GM12878 (cell line): ENCODE data around the gene IL32. TPM values are rescaled to one million over a fixed set of nuclear protein-coding genes. Genes with fewer than 3 reads are reported as not detected.

Experiments
- BHLHE40 ChIP-seq, 2 experiments: fragments of 450-650 bp in 1 of 2; IDR thresholded peaks; 2 replicates each; pipeline ENCODE4 v1.6.1; 2011 to 2017; ENCODE audit warnings: low read depth in 2 of 2, borderline replicate concordance in 1 of 2, improper control_type of control experiment in 1 of 2, low read length in 1 of 2, mild to moderate bottlenecking in 1 of 2
- HCFC1 ChIP-seq: fragments of 150-350 bp; IDR thresholded peaks from 2 replicates; pipeline ENCODE4 v1.6.1; 2014; ENCODE audit warnings: low read length
- IKZF2 ChIP-seq, 2 experiments: fragments of 450-650 bp; IDR thresholded peaks; 2 replicates each; pipeline ENCODE4 v1.6.1; 2017; ENCODE audit warnings: mild to moderate bottlenecking in 2 of 2, moderate library complexity in 2 of 2
- KLF5 ChIP-seq: fragments of 450-650 bp; IDR thresholded peaks from 2 replicates; pipeline ENCODE4 v1.6.1; 2014; ENCODE audit warnings: mild to moderate bottlenecking; ENCODE audit not compliant: partially characterized antibody
- MEF2A ChIP-seq: IDR thresholded peaks from 2 replicates; pipeline ENCODE4 v1.6.1; 2011; ENCODE audit warnings: low read depth, mild to moderate bottlenecking, low read length, moderate library complexity; ENCODE audit not compliant: insufficient read depth
- MTA2 ChIP-seq: fragments of 450-650 bp; IDR thresholded peaks from 2 replicates; pipeline ENCODE4 v1.6.1; 2016; ENCODE audit warnings: low read depth, mild to moderate bottlenecking, moderate library complexity
- MXI1 ChIP-seq: fragments of 150-350 bp; IDR thresholded peaks from 2 replicates; pipeline ENCODE4 v1.6.1; 2011; ENCODE audit warnings: low read depth, mild to moderate bottlenecking, inconsistent platforms, low read length, improper control_type of control experiment
- MYB ChIP-seq: fragments of 150-350 bp; IDR thresholded peaks from 2 replicates; pipeline ENCODE4 v1.6.1; 2014; ENCODE audit warnings: mild to moderate bottlenecking, low read depth, low read length, borderline replicate concordance
- POU2F2 ChIP-seq: IDR thresholded peaks from 3 replicates; pipeline ENCODE4 v1.6.1; 2011; ENCODE audit warnings: low read depth, mild to moderate bottlenecking, low read length, borderline replicate concordance
- RBBP5 ChIP-seq: fragments of 200-600 bp; sonication (generic); conservative IDR thresholded peaks from 2 replicates; pipeline ENCODE4 v1.6.1; 2016
- RUNX3 ChIP-seq: IDR thresholded peaks from 2 replicates; pipeline ENCODE4 v1.6.1; 2012; ENCODE audit warnings: low read length, inconsistent platforms
- TCF12 ChIP-seq: IDR thresholded peaks from 2 replicates; pipeline ENCODE4 v1.6.1; 2011; ENCODE audit warnings: low read depth, mild to moderate bottlenecking, low read length
- WRNIP1 ChIP-seq: IDR thresholded peaks from 2 replicates; pipeline ENCODE4 v1.6.1; 2011; ENCODE audit warnings: low read depth, low read length, improper control_type of control experiment, borderline replicate concordance
- polyA plus RNA-seq, 11 experiments: library from polyadenylated mRNA; depleted of rRNA in 4 of 11; unstranded in 6 of 11; stranded (reverse) in 5 of 11; fragments of >200 nt; fragmentation: Nextera tagmentation in 4 of 11; fragmentation: Illumina TruSeq in 1 of 11; extraction: Ambion mirVana in 4 of 11; extraction: Trizol in 1 of 11; gene quantifications; 1 replicate in 1 of 11; 2 replicates in 10 of 11; pipeline versions ENCODE4 v1.2.1 to v1.2.3, GENCODE V29; 2011 to 2016; ENCODE audit warnings: inconsistent platforms in 2 of 11, missing spikeins in 2 of 11, low read depth in 1 of 11
- total RNA-seq, 4 experiments: library from RNA; depleted of rRNA in 3 of 4; stranded (reverse); fragments of >200 nt in 3 of 4; fragmentation: Illumina TruSeq in 1 of 4; extraction: Trizol in 1 of 4; gene quantifications; 2 replicates each; pipeline versions ENCODE4 v1.2.1 to v1.2.3, GENCODE V29; 2013 to 2021
- TF ChIP-seq, protein P1 (sequence below): fragments of 450-650 bp; IDR thresholded peaks from 2 replicates; pipeline ENCODE4 v1.6.1; 2016; ENCODE audit warnings: mild to moderate bottlenecking, moderate library complexity, borderline replicate concordance
- TF ChIP-seq, protein P2 (sequence below): fragments of 450-650 bp; IDR thresholded peaks from 2 replicates; pipeline ENCODE4 v1.6.1; 2017; ENCODE audit warnings: mild to moderate bottlenecking, moderate library complexity
- TF ChIP-seq, protein P3 (sequence below): fragments of 450-650 bp; formaldehyde crosslinking; IDR thresholded peaks from 2 replicates; pipeline ENCODE4 v1.5.0; 2022; ENCODE audit warnings: mild to moderate bottlenecking, missing genetic modification characterization
- TF ChIP-seq, protein P4 (sequence below): IDR thresholded peaks from 2 replicates; pipeline ENCODE4 v1.6.1; 2012; ENCODE audit warnings: low read depth, low read length, improper control_type of control experiment

IL32 gene
- total and polyA plus RNA-seq, 10 of the 15 experiments (the other 5 are each of a cell fraction or from before 2014, with no cell fraction given), result 27.0 to 122 (median 55.8) TPM

DNA sequence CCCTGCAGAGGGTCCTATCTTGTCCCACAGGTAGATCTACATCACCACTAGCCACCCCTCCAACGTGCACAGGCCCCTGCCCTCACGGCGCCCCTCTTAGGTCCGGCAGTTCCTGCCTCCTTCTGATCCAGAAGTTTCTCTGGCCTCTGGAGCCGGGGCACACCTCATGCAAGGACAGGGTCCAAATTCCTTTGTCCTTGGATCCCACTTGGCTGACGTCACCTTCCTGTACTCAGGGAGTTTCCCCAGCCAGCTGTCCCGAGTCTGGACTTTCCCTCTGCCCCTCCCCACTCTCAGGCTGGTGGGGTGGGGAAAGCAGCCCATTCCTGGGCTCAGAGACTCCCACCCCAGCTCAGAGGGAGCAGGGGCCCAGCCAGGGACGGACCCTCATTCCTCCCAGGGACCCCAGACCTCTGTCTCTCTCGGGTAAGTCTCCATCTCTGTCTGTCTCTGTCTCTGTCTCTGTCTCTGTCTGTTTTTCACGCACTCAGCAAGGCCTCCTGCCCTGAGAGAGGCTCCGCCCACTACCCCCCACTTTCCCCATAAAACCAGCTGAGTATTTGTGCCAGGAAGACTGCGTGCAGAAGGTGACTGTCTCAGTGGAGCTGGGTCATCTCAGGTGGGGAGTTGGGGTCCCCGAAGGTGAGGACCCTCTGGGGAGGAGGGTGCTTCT is at the start of gene IL32 (continued):
- TF ChIP-seq, protein P1, sequence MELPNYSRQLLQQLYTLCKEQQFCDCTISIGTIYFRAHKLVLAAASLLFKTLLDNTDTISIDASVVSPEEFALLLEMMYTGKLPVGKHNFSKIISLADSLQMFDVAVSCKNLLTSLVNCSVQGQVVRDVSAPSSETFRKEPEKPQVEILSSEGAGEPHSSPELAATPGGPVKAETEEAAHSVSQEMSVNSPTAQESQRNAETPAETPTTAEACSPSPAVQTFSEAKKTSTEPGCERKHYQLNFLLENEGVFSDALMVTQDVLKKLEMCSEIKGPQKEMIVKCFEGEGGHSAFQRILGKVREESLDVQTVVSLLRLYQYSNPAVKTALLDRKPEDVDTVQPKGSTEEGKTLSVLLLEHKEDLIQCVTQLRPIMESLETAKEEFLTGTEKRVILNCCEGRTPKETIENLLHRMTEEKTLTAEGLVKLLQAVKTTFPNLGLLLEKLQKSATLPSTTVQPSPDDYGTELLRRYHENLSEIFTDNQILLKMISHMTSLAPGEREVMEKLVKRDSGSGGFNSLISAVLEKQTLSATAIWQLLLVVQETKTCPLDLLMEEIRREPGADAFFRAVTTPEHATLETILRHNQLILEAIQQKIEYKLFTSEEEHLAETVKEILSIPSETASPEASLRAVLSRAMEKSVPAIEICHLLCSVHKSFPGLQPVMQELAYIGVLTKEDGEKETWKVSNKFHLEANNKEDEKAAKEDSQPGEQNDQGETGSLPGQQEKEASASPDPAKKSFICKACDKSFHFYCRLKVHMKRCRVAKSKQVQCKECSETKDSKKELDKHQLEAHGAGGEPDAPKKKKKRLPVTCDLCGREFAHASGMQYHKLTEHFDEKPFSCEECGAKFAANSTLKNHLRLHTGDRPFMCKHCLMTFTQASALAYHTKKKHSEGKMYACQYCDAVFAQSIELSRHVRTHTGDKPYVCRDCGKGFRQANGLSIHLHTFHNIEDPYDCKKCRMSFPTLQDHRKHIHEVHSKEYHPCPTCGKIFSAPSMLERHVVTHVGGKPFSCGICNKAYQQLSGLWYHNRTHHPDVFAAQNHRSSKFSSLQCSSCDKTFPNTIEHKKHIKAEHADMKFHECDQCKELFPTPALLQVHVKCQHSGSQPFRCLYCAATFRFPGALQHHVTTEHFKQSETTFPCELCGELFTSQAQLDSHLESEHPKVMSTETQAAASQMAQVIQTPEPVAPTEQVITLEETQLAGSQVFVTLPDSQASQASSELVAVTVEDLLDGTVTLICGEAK, result no peak; the same call in 1 of the 2 replicates
- no peak for TF ChIP-seq KLF5
- TF ChIP-seq WRNIP1, result no peak
- no peak for TF ChIP-seq RBBP5
- TF ChIP-seq RUNX3, result no peak
- TF ChIP-seq POU2F2, result no peak; the same call in 2 of the 3 replicates
- no peak for TF ChIP-seq MXI1
- TF ChIP-seq, protein P2, sequence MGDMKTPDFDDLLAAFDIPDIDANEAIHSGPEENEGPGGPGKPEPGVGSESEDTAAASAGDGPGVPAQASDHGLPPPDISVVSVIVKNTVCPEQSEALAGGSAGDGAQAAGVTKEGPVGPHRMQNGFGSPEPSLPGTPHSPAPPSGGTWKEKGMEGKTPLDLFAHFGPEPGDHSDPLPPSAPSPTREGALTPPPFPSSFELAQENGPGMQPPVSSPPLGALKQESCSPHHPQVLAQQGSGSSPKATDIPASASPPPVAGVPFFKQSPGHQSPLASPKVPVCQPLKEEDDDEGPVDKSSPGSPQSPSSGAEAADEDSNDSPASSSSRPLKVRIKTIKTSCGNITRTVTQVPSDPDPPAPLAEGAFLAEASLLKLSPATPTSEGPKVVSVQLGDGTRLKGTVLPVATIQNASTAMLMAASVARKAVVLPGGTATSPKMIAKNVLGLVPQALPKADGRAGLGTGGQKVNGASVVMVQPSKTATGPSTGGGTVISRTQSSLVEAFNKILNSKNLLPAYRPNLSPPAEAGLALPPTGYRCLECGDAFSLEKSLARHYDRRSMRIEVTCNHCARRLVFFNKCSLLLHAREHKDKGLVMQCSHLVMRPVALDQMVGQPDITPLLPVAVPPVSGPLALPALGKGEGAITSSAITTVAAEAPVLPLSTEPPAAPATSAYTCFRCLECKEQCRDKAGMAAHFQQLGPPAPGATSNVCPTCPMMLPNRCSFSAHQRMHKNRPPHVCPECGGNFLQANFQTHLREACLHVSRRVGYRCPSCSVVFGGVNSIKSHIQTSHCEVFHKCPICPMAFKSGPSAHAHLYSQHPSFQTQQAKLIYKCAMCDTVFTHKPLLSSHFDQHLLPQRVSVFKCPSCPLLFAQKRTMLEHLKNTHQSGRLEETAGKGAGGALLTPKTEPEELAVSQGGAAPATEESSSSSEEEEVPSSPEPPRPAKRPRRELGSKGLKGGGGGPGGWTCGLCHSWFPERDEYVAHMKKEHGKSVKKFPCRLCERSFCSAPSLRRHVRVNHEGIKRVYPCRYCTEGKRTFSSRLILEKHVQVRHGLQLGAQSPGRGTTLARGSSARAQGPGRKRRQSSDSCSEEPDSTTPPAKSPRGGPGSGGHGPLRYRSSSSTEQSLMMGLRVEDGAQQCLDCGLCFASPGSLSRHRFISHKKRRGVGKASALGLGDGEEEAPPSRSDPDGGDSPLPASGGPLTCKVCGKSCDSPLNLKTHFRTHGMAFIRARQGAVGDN, result peak; percentile 23; the same call in 1 of the 2 replicates
- no peak for TF ChIP-seq HCFC1
- TF ChIP-seq TCF12, result peak; percentile 86
- TF ChIP-seq, protein P3, sequence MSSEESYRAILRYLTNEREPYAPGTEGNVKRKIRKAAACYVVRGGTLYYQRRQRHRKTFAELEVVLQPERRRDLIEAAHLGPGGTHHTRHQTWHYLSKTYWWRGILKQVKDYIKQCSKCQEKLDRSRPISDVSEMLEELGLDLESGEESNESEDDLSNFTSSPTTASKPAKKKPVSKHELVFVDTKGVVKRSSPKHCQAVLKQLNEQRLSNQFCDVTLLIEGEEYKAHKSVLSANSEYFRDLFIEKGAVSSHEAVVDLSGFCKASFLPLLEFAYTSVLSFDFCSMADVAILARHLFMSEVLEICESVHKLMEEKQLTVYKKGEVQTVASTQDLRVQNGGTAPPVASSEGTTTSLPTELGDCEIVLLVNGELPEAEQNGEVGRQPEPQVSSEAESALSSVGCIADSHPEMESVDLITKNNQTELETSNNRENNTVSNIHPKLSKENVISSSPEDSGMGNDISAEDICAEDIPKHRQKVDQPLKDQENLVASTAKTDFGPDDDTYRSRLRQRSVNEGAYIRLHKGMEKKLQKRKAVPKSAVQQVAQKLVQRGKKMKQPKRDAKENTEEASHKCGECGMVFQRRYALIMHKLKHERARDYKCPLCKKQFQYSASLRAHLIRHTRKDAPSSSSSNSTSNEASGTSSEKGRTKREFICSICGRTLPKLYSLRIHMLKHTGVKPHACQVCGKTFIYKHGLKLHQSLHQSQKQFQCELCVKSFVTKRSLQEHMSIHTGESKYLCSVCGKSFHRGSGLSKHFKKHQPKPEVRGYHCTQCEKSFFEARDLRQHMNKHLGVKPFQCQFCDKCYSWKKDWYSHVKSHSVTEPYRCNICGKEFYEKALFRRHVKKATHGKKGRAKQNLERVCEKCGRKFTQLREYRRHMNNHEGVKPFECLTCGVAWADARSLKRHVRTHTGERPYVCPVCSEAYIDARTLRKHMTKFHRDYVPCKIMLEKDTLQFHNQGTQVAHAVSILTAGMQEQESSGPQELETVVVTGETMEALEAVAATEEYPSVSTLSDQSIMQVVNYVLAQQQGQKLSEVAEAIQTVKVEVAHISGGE, result no peak
- TF ChIP-seq, protein P4, sequence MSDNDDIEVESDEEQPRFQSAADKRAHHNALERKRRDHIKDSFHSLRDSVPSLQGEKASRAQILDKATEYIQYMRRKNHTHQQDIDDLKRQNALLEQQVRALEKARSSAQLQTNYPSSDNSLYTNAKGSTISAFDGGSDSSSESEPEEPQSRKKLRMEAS, result no peak; the same call in 1 of the 2 replicates
- no peak for TF ChIP-seq MEF2A
- TF ChIP-seq BHLHE40 (IDR thresholded peaks at IDR 0.05; ENCODE audit: borderline replicate concordance in 1 of 2, low read depth in 2 of 2, low read length in 1 of 2), result peak in 1 of 2 experiments; percentile 24; a peak in 1 of 4 replicates
- TF ChIP-seq IKZF2 (IDR thresholded peaks at IDR 0.05), result peak; percentile 86 to 88
- TF ChIP-seq MTA2, result peak; percentile 53; the same call in 1 of the 2 replicates
- no peak for TF ChIP-seq MYB
